MG63 (cell line): ENCODE results near the gene CHMP4B. TPM values are rescaled to one million over a fixed set of nuclear protein-coding genes. Genes with fewer than 3 reads are reported as not detected.
"Not testable (repeated sequence)": the region's sequence is repeated elsewhere in the genome, so short reads cannot be mapped to it uniquely, and the experiment has no call there.

Source experiments
- DNase-seq: peaks from one replicate; pipeline ENCODE4 v3.0.0-alpha.2; 2020
- H3K27me3 ChIP-seq: fragments of 250-450 bp; sonication (Bioruptor Pico); 2 replicates; pipeline ENCODE4 v1.5.1; 2020; ENCODE audit warnings: mild to moderate bottlenecking, moderate library complexity
- H3K36me3 ChIP-seq: fragments of 250-450 bp; sonication (Bioruptor Pico); 2 replicates; pipeline ENCODE4 v1.5.1; 2020; ENCODE audit warnings: mild to moderate bottlenecking, moderate library complexity
- H3K4me3 ChIP-seq: fragments of 250-450 bp; sonication (Bioruptor Pico); 2 replicates; pipeline ENCODE4 v1.5.1; 2020; ENCODE audit warnings: mild to moderate bottlenecking, moderate library complexity
- H3K9me3 ChIP-seq: fragments of 250-450 bp; sonication (Bioruptor Pico); 2 replicates; pipeline ENCODE4 v1.5.1; 2020; ENCODE audit warnings: mild to moderate bottlenecking, moderate library complexity
- total RNA-seq: library from RNA; depleted of rRNA; stranded (reverse); fragments of >200 nt; shearing (Covaris generic); gene quantifications from 2 replicates; pipeline ENCODE4 v1.2.3, GENCODE V29; 2014; ENCODE audit warnings: low replicate concordance

Gene CHMP4B
- total RNA-seq, 1 experiment from 2014 or later = 73.9 TPM

- DNase-seq = no peak
- Histone ChIP-seq H3K4me3 (no peak overlapping the region), H3K27me3 (no peaks in the 10 kb centered on the region), H3K36me3 (no peaks in the 10 kb centered on the region; the same call in 1 of the 2 replicates), H3K9me3 (no peaks in the 10 kb centered on the region)
Observed at GRCh38 chr20:33785503-33785902, 25.6 kb upstream of the CHMP4B start.

DNA sequence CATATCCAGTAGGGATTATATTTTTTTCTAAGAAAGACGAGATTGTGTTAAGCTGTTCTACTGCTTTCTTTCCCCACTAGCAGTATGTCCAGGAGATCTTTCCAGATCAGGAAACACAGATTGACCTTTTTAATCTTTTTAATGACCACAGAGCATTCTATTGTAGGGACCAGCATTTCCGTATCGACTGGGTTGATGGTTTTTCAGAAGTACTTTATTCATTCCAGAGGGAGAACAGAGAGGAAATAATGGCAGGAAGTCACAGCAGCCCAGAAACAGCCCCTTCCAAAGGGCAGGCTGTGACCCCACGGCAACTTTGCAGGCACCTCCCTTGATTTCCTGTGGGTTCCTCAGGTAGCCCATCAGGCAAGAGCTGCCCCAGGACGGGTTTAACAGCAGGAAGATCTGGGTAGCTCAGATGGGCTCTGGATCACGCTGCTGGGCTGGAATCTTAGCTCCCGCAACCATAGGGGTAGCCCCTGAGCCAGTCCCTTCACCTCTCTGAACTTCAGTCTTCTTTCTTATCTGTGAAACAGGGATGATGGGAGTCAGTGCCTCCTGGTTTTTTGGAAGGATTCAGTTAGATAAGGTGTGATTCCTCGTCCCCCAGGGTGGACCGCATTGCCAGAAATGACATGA, 23.8 kb upstream of the CHMP4B start:
- Histone ChIP-seq H3K36me3 (no peaks in the 10 kb centered on the region; the same call in 1 of the 2 replicates), H3K9me3 (no peaks in the 10 kb centered on the region), H3K4me3 (no peak overlapping the region), H3K27me3 (no peaks in the 10 kb centered on the region)
- no peak for DNase-seq

GRCh38 chr20:33788351-33789049, 22.6 kb upstream of the CHMP4B start:
- Histone ChIP-seq H3K36me3 (no peaks in the 10 kb centered on the region; the same call in 1 of the 2 replicates), H3K27me3 (no peaks in the 10 kb centered on the region), H3K4me3 (no peak overlapping the region), H3K9me3 (no peaks in the 10 kb centered on the region)
- DNase-seq = no peak

GRCh38 chr20:33789109-33789857, 21.9 kb upstream of the CHMP4B start:
- Histone ChIP-seq H3K4me3 (no peak overlapping the region), H3K36me3 (no peaks in the 10 kb centered on the region; the same call in 1 of the 2 replicates), H3K9me3 (no peaks in the 10 kb centered on the region), H3K27me3 (no peaks in the 10 kb centered on the region)
- DNase-seq = peak; percentile 94

GRCh38 chr20:33789858-33790182, 21.3 kb upstream of the CHMP4B start:
- Histone ChIP-seq H3K4me3 (no peak overlapping the region), H3K27me3 (no peaks in the 10 kb centered on the region), H3K9me3 (no peaks in the 10 kb centered on the region), H3K36me3 (no peaks in the 10 kb centered on the region; the same call in 1 of the 2 replicates)
- no peak for DNase-seq

- DNase-seq = no peak
- Histone ChIP-seq H3K27me3 (no peaks in the 10 kb centered on the region), H3K36me3 (no peaks in the 10 kb centered on the region; the same call in 1 of the 2 replicates), H3K9me3 (no peaks in the 10 kb centered on the region), H3K4me3 (no peak overlapping the region)
Observed at GRCh38 chr20:33790566-33790965, 20.6 kb upstream of the CHMP4B start.

- Histone ChIP-seq H3K9me3 (no peaks in the 10 kb centered on the region), H3K36me3 (no peaks in the 10 kb centered on the region; the same call in 1 of the 2 replicates), H3K27me3 (no peaks in the 10 kb centered on the region), H3K4me3 (no peak overlapping the region)
- DNase-seq = no peak
Observed at GRCh38 chr20:33791021-33791420, 20.1 kb upstream of the CHMP4B start.

- Histone ChIP-seq H3K27me3 (no peaks in the 10 kb centered on the region), H3K4me3 (no peak overlapping the region), H3K36me3 (no peaks in the 10 kb centered on the region; the same call in 1 of the 2 replicates), H3K9me3 (no peaks in the 10 kb centered on the region)
- no peak for DNase-seq
Observed at GRCh38 chr20:33791540-33791939, 19.6 kb upstream of the CHMP4B start.

- H3K36me3 ChIP-seq = no peaks in the 10 kb centered on the region; the same call in 1 of the 2 replicates
- no peaks in the 10 kb centered on the region for H3K9me3 ChIP-seq
- H3K4me3 ChIP-seq = no peak overlapping the region
- no peaks in the 10 kb centered on the region for H3K27me3 ChIP-seq
- peak; percentile 24 for DNase-seq
Observed at GRCh38 chr20:33791959-33792597, 19.1 kb upstream of the CHMP4B start.

- not testable (repeated sequence) for DNase-seq, H3K9me3 ChIP-seq, H3K27me3 ChIP-seq, H3K36me3 ChIP-seq, H3K4me3 ChIP-seq
Observed at GRCh38 chr20:33792598-33792989, 18.6 kb upstream of the CHMP4B start.

GRCh38 chr20:33793011-33793931, 17.9 kb upstream of the CHMP4B start:
- Histone ChIP-seq H3K4me3 (no peak overlapping the region), H3K36me3 (no peaks in the 10 kb centered on the region; the same call in 1 of the 2 replicates), H3K9me3 (no peaks in the 10 kb centered on the region), H3K27me3 (no peaks in the 10 kb centered on the region)
- DNase-seq = peak; percentile 60

DNA sequence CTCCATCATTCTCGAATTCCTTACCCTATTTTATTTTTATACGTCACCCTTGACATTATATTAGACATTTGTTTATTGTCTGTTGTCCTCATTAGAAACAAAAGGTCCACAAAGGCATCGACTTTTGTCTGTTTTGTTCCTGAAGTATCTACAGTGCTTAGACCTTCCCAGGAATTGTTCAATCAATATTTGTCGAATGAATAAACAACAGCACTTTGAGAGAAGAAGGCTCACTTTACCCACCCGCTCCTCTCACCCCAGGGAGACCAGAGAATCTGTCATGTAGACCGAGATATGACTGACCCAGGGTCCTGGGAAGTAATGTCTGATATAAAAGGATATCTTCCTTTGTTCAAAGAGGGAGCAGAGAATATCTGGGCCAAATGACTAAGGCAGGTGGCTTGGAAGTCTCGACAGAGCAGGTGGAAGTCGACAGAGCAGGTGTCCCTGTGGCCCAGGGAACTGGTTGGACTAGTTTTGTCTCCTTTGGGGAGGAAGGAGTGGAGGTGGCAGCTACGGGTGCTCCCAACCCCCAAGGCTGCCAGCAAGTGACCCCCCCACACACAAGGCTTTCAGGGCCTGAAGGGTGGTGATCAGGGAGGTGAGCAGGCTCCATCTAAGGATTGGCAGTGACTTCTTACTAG, 14.8 kb upstream of the CHMP4B start:
- no peak for DNase-seq
- H3K27me3 ChIP-seq = no peaks in the 10 kb centered on the region

DNA sequence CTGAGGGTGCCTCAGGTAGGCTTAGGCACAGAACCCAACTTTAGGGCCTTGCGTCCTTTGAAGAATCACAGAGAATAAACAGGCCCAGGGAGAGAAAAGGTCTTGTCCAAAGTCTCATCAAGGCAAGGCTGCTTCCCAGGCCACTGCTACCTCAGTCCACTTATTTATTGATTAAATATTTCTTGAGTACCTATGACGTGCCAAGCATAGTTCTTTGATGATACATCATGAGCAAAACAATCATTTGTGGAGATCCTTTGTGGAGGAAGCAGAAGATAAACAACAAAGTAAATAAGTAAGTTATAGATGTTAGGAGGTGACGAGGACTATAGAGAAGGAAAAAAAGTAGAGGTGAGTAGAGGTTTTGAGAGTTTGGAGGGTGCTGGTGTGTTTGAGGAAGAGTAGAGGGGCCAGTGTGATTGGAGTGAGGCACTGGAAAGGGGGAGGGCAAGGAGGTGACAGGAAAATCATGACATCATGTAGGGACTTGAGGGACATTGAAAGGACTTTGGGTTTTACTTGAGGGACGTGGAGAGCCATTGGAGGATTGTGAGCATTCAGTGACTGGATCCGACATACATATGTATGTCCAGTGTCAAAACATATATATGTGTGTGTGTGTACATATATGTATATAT, 14.1 kb upstream of the CHMP4B start:
- no peak overlapping the region for H3K4me3 ChIP-seq
- no peaks in the 10 kb centered on the region for H3K27me3 ChIP-seq
- no peaks in the 10 kb centered on the region for H3K36me3 ChIP-seq
- DNase-seq = no peak
- no peaks in the 10 kb centered on the region for H3K9me3 ChIP-seq

More for the DNA sequence above, 14.8 kb upstream of the CHMP4B start:
- no peaks in the 10 kb centered on the region for H3K9me3 ChIP-seq
- H3K4me3 ChIP-seq = no peak overlapping the region
- no peaks in the 10 kb centered on the region for H3K36me3 ChIP-seq

GRCh38 chr20:33798444-33798843, 12.7 kb upstream of the CHMP4B start:
- no peaks in the 10 kb centered on the region for H3K9me3 ChIP-seq
- H3K4me3 ChIP-seq = no peak overlapping the region
- H3K36me3 ChIP-seq = no peaks in the 10 kb centered on the region
- DNase-seq = no peak
- H3K27me3 ChIP-seq = no peaks in the 10 kb centered on the region

DNA sequence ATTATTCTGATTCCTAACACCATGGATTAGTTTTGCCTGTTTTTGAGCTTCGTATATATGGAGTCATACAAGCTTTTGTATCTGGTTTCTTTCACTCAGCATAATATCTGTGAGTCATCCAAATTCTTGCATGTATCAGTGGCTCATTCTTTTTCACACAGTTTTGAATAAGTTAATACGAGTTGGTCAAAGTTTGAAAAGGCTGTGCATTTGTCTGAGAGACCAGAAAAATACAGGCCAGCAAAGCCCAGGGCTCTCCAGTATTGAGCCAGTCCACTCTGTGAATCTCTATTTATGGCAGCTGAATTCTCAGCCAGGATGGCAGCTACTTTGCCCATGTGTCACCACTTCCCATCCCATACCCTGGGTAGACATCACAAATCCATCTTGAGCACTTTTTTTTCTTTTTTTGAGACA, 7.2 kb upstream of the CHMP4B start:
- H3K4me3 ChIP-seq = no peak overlapping the region
- H3K9me3 ChIP-seq = no peaks in the 10 kb centered on the region
- no peaks in the 10 kb centered on the region for H3K36me3 ChIP-seq
- peak; percentile 42 for DNase-seq
- H3K27me3 ChIP-seq = no peaks in the 10 kb centered on the region
